Measurements from ENCODE around the gene KCNG2. TPM values are rescaled to one million over a fixed set of nuclear protein-coding genes. Genes with fewer than 3 reads are reported as not detected.
A peak's percentile ranks its signal among the peaks of the same experiment; 100 is the strongest.

The KCNG2 gene
- total RNA-seq, 1 donor from 2014 or later = not detected

DNA sequence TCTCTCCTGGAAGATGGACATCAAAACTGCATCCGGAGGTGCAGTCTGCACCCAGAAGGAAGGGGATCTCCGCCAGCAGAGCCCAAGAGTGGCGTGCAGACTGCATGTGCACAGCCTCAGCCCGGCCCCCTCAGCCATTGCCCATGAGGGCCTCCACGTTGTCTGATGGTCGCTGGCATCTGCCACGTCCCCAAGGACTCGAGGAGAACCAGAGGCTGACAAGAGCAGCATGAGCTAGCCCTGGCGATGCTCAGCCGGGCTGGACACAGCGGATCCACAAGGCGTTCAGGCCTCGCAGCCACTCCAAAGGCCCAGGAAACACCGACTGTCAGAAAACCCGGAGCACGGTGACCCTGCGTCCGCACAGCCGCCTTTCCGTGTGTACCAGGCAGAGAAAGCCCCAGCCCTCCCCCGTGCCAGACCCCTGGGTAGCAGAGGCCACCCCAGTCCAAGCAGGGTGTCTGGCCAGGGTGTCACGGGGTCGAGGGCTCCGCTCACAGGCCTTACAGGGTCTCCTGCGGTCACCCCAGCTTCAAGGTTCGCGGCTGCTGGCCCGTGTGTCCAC lies 105.4 kb downstream of the KCNG2 start:
- no peak overlapping the region for H3K4me3 Mint-ChIP-seq (ENCODE audit: unreplicated experiment)
- H3K27ac Mint-ChIP-seq (ENCODE audit: unreplicated experiment) = no peak overlapping the region
- TF ChIP-seq, protein P1, sequence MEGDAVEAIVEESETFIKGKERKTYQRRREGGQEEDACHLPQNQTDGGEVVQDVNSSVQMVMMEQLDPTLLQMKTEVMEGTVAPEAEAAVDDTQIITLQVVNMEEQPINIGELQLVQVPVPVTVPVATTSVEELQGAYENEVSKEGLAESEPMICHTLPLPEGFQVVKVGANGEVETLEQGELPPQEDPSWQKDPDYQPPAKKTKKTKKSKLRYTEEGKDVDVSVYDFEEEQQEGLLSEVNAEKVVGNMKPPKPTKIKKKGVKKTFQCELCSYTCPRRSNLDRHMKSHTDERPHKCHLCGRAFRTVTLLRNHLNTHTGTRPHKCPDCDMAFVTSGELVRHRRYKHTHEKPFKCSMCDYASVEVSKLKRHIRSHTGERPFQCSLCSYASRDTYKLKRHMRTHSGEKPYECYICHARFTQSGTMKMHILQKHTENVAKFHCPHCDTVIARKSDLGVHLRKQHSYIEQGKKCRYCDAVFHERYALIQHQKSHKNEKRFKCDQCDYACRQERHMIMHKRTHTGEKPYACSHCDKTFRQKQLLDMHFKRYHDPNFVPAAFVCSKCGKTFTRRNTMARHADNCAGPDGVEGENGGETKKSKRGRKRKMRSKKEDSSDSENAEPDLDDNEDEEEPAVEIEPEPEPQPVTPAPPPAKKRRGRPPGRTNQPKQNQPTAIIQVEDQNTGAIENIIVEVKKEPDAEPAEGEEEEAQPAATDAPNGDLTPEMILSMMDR (IDR thresholded peaks at IDR 0.05) = no peak
- H3K4me1 Mint-ChIP-seq (ENCODE audit: low read depth) = peaks cover under 1% of the 10 kb centered on the region
- H3K36me3 Mint-ChIP-seq (ENCODE audit: low read depth) = peaks cover 21% of the 10 kb centered on the region
- H3K27me3 Mint-ChIP-seq (ENCODE audit: low read depth) = no peaks in the 10 kb centered on the region
- peak; percentile 79 for DNase-seq (ENCODE audit: low spot score)
- H3K9me3 Mint-ChIP-seq (ENCODE audit: low read depth) = peaks cover 10% of the 10 kb centered on the region

DNA sequence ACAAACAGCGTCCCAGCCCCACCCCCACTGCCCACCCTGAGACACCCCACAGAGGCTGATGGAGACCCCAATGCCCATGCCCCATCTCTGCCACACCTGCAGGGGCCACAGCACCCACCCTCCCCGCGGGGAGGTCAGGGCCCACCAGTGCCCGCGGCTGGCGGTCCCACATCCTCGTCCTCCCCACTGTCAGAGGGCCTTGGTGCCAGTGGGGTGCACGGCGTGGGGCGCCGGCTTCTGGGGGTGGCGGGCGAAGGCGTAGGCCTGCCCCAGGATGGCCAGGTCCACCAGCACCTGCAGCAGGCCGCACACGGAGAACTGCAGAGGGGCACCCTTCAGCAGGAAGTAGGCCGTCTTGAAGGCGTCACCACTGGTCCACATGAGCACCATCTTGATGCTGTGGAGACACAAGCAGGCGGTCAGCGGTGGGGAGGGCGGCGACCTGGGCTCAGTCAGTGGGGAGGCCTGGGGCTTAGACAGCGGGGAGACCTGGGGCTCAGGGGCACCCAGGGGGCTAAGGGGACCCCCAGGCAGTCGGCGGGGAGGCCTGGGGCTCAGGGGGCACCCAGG lies 106.1 kb downstream of the KCNG2 start:
- Mint-ChIP-seq H3K27me3 (ENCODE audit: low read depth) (no peaks in the 10 kb centered on the region), H3K4me3 (ENCODE audit: unreplicated experiment) (no peak overlapping the region), H3K36me3 (ENCODE audit: low read depth) (peaks cover 26% of the 10 kb centered on the region), H3K9me3 (ENCODE audit: low read depth) (peaks cover 10% of the 10 kb centered on the region), H3K27ac (ENCODE audit: unreplicated experiment) (no peak overlapping the region), H3K4me1 (ENCODE audit: low read depth) (peaks cover 5% of the 10 kb centered on the region)
- TF ChIP-seq, protein P1 (IDR thresholded peaks at IDR 0.05) = no peak
- peak; percentile 72 for DNase-seq (ENCODE audit: low spot score)

DNA sequence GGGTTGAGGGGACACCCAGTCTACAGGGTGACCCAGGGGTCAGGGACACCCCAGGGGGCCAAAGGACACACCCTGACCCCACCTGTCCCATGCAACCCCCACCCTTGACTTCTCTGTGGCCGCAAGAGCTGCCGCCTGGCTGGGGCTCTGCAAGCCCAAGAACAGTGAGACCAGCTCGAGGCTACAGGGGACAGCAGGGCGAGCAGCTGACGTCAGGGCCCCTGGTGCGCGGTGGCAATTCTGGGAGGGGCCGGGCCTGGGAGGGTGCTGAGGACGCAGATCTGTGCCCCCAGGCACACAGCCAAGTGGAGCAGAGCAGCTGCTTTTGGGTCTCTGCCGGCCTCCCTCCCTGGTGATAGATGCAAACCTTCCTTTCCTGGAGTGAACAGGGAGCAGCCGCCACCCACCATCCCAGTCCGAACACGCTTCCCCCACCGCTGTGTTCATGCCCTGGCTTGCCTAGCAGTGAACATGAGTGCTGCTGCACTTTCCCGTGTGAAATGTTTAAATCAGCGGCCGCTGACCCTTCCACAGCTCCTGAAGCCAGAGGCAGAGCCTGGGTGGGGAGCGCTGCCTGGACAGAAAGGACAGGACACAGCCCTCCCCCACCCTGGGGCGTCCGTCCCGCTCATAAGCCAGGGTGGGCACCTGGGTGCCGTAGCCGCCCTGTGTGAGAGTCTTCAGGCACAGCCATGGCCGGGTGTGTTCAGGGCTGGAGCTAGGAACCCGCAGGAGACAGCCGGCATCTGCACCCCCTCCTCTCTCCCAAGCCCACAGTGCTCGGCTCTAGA lies 106.8 kb downstream of the KCNG2 start:
- peak; percentile 83 for DNase-seq (ENCODE audit: low spot score)
- peaks cover 13% of the 10 kb centered on the region for H3K9me3 Mint-ChIP-seq (ENCODE audit: low read depth)
- no peak overlapping the region for H3K27ac Mint-ChIP-seq (ENCODE audit: unreplicated experiment)
- H3K27me3 Mint-ChIP-seq (ENCODE audit: low read depth) = no peaks in the 10 kb centered on the region
- TF ChIP-seq, protein P1 (IDR thresholded peaks at IDR 0.05) = no peak
- no peak overlapping the region for H3K4me3 Mint-ChIP-seq (ENCODE audit: unreplicated experiment)
- H3K36me3 Mint-ChIP-seq (ENCODE audit: low read depth) = peaks cover 29% of the 10 kb centered on the region
- H3K4me1 Mint-ChIP-seq (ENCODE audit: low read depth) = peaks cover 5% of the 10 kb centered on the region

DNA sequence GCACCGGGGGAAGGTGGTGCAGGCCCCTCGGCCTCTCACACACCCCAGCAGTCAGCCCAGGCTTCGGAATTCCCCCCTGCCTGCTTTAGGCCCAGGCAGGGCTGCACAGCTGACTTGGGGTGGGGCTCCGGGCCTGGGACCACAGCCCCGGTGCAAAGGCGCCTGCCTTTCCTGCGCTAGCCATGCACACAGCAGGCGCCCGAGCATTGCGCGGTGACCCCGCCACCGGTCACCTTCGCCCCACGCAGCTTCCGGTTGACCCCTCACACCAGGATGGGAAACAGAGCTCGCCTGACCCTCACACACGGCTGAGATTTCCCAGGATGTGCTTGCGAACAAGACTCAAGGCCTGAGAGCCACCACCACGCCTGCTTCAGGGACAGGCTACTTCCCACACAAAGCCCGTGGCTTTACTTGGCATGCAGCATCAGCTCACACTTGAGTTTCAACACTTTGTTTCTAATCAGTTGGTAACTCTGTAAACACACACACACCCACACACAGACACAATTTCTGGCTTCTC lies 107.7 kb downstream of the KCNG2 start:
- peaks cover 8% of the 10 kb centered on the region for H3K9me3 Mint-ChIP-seq (ENCODE audit: low read depth)
- DNase-seq (ENCODE audit: low spot score) = peak; percentile 64
- H3K4me3 Mint-ChIP-seq (ENCODE audit: unreplicated experiment) = no peak overlapping the region
- H3K4me1 Mint-ChIP-seq (ENCODE audit: low read depth) = peaks cover 5% of the 10 kb centered on the region
- H3K36me3 Mint-ChIP-seq (ENCODE audit: low read depth) = peaks cover 24% of the 10 kb centered on the region
- TF ChIP-seq, protein P1 (IDR thresholded peaks at IDR 0.05) = no peak
- H3K27me3 Mint-ChIP-seq (ENCODE audit: low read depth) = no peaks in the 10 kb centered on the region
- no peak overlapping the region for H3K27ac Mint-ChIP-seq (ENCODE audit: unreplicated experiment)

DNA sequence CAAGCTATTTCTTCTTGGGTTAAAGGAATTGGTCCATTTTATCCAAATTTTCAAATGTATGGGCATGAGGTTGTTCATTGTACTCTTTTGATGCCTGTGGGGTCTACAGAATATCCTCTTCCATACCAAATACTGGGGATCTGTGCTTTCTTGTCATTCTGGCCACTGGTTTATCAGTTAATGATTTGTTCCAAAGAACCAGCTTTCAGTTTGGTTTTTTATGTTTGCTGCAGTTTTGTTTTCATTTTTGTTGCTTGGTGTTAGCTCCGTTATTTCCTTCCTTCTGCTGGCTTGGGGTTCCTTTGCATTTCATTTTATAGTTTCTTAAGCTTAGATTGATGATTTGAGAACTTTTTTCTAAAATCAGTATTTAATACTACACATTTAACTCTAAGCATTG lies 108.3 kb downstream of the KCNG2 start:
- no peak for DNase-seq (ENCODE audit: low spot score)
- no peak overlapping the region for H3K4me3 Mint-ChIP-seq (ENCODE audit: unreplicated experiment)
- H3K36me3 Mint-ChIP-seq (ENCODE audit: low read depth) = peaks cover 24% of the 10 kb centered on the region
- TF ChIP-seq, protein P1 (IDR thresholded peaks at IDR 0.05) = no peak
- peaks cover 8% of the 10 kb centered on the region for H3K9me3 Mint-ChIP-seq (ENCODE audit: low read depth)
- H3K27me3 Mint-ChIP-seq (ENCODE audit: low read depth) = no peaks in the 10 kb centered on the region
- H3K27ac Mint-ChIP-seq (ENCODE audit: unreplicated experiment) = no peak overlapping the region
- peaks cover 5% of the 10 kb centered on the region for H3K4me1 Mint-ChIP-seq (ENCODE audit: low read depth)

Data from chondrocyte (in vitro differentiated cells).